GM21367 (cell line): ENCODE measurements around the gene CBFA2T2.

ENCODE experiments used
- ATAC-seq: cut with Tn5 transposase; IDR thresholded peaks from one replicate; pipeline ENCODE4 v1.9.1; 2021; ENCODE audit not compliant: unreplicated experiment

Gene CBFA2T2

DNA sequence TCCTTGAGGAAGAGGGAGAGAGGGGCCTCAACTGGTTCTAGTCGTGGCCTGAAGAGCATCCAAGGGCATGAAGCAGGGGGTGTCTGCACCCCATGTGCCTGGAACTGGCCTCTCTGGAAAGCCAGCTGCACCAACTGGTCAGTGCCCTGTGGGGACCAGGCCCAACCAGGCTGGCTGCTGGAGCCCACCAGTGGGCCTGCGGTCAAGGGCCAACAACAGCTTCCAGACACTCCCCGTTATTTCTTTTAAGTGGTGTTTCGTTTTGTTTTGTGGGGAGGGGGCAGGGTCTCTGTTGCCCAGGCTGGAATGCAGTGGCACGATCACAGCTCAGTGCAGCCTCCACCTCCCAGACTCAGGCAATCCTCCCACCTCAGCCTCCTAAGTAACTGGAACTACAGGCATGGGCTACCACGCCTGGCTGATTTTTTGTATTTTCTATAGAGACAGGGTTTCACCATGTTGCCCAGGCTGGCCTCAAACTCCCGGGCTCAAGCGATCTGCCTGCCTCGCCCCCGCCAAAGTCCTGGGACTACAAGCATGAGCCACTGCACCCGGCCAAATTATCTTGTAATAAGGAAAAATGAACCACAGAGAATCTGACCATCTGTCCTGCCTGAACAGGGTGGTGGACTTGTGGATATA lies 160.3 kb downstream of the CBFA2T2 start:
- no peak for ATAC-seq

DNA sequence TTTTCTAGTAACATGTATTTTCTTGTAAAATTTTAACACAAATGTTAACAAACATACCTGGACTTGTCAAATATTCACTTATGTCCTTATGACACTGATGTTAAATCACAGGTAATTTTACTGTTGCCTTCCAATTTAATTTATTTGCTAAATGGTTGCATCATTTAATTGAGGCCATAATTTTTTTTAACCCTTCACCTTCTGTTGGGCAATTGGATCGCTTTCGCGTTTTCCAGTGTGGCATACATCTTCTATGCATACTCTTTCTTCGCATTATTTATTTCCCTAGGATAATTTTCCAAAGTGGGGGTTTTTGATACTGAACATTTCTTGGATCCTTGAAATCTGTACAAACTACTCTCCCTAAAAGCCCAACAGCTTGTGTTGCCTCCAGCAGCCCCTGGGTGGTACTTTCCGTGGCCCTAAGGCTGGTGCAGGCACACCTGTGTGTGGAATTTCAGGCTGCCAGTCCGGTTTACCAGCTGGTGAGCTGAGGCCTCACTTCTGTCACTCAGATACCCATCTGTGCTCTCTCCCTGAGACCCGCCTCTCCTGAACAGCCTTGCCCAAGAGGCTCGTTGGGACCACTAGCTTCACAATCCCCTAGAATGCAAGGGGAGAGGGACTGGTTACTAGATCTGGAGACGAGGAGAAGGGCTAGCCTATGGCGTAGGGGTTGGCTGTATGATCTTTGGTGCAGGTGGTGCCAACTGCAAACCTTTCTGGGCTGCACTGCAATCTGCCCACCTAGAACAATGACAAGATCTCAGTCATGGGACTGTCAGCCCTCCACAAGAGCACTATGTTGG lies 161.1 kb downstream of the CBFA2T2 start:
- ATAC-seq = no peak

DNA sequence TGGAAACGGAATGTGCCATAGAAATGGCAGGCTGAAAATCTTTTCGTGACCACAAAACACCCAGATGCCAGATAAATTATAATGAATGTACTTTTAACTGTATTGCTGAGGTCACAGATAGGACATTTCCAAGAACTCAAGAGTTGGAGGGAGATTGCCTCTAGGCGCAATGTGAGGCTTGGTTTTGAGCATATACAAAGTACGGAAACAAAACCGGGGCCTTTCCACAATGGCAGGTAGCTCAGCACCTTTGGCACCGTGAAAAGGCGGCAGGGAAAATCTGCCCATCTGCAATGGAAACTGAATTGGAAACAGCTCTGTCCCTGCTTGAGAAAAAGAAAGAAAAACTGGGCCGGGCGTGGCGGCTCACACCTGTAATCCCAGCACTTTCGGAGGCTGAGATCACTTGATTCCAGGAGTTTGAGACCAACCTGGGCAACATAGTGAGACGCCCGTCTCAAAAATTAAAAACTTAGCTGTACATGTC lies 161.7 kb downstream of the CBFA2T2 start:
- ATAC-seq = no peak

DNA sequence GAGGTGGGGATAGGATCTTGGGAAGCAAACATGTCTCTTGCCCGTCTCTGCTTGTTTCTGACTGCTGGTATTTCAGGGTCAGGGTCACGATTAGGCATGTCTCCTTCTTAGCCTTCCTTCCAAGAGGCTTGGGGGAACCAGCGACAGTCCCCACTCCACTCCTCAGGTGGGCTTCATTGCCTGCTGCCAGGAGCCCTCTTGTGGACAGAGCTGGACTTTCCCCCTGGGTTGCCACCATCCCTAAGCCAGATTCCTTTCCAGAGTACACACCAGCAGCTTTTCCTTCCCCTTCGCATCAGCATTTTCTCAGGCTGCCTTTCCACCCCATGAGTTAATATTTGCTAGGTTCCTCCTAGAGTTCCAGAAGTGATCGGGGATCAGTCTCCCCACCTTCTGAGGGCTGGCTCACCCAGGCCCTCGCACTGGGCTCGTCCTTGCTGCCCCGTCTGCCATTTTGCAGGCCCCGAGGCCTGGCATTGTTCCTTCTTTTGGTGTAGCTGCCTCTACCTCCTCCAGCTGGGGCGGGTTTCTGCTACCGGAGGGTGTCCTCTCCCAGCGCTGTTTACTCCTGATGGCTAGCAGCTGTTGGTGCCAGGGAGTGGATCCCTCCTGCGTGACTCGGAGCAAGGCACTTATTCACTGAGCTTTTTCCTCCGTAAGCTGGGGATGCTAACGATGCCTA lies 163.5 kb downstream of the CBFA2T2 start:
- ATAC-seq = no peak

DNA sequence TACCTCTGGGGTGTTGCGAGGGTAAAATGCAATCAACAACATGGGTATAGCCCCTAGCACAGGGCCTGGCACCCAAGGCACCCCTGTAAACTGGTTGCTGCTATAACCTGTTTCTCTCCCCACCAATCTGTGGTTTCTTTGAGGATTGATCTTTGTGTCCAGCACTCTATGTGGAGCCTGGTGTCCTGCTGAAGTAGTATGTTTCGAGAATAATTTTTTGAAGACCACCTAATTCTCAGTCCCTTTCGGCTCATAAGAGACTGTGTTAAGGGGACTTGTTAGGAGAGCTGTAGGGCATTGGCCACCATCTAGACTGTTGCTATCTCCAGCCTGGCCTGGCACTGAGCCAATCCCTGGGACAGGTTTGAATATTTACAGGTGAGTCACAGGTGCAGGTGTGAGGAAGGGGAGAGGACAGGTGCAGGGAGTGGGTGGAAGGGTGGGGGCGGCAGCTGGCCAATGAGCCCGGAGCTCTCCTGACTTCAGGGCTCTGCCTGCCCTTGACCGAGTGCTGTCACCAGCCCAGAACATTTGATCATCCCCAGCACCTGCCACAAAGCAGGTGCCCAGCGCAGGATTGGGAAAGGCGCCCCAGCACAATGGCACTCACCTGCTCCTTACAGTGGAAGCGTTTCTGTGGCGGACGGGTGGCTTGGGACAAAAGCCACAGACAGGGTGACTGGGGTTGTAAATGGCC lies 164.2 kb downstream of the CBFA2T2 start:
- no peak for ATAC-seq

DNA sequence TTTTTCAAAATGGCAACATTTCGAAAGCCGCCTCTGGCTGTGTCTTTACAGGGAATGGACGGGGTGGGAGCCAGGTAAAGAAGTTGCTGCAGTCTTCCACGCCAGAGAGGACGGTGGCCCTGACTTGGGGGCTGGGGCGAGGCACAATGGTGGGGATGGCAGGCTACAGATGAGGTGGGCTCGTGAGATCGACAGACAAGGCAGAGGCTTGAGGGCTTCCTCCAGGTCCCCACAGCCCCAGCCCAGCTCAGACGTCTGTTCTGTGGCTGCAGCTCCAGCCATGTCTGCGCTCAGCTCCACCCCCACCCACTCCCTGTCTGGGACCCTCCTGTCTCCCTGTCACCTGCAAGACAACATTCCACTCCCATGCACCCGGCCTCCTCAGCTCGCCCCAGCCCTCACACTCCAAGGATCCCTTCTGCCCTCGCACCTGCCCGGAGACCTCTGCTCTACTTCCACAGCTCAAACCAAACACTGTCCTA lies 164.8 kb downstream of the CBFA2T2 start:
- ATAC-seq = no peak

DNA sequence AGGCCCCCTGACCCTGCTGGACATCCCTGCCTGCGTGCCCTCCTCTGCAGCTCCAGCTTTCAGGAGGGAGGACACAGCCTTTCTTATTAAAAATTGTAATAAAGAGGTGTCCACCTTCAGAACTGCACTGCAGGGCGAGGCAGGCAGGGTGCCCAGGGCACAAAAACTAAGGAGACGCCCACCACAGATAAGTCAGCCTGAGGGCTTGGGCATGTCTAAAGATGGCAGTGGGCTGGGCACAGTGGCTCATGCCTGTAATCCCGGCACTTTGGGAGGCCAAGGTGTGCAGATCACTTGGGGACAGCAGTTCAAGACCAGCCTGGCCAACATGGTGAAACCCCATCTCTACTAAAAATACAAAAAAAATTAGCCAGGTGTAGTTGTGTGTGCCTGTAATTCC lies 165.3 kb downstream of the CBFA2T2 start:
- ATAC-seq = no peak

DNA sequence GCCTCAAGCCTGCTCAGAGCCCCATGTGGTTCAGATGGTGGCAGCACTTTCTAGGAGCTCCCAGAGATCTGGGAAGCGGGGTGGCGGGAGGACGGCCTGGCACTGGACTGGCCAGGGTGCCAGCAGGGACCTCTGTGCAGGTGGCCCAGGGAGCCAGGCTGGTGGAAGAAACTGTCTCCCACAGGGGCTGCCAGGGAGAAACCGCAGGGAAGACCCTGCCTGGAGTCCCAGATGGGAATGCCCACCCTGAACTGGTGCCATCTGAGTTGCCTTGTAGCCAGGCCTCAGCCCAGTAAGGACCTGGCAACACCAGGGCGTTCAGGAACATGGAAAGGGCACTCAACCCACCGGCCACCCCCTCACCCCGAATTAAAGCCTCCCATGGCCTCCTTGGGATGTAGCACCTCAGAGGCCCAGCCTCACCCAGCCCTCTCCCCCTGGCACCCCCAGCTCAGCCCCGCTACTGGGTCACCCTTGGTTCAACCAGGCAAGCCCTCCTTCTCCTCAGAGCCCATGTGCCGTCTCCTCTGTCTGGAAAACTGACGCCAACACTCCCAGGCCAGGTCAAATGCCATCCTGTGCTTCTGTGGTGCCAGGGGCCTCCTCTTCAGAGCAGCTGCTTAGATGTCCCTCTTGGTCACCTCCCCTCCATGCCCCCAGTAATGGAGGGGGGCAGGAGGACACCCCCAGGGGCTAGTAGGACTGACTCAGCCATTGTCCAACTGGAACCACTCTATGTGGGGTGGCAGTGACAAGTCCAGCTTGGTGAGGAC lies 166.3 kb downstream of the CBFA2T2 start:
- ATAC-seq = no peak

DNA sequence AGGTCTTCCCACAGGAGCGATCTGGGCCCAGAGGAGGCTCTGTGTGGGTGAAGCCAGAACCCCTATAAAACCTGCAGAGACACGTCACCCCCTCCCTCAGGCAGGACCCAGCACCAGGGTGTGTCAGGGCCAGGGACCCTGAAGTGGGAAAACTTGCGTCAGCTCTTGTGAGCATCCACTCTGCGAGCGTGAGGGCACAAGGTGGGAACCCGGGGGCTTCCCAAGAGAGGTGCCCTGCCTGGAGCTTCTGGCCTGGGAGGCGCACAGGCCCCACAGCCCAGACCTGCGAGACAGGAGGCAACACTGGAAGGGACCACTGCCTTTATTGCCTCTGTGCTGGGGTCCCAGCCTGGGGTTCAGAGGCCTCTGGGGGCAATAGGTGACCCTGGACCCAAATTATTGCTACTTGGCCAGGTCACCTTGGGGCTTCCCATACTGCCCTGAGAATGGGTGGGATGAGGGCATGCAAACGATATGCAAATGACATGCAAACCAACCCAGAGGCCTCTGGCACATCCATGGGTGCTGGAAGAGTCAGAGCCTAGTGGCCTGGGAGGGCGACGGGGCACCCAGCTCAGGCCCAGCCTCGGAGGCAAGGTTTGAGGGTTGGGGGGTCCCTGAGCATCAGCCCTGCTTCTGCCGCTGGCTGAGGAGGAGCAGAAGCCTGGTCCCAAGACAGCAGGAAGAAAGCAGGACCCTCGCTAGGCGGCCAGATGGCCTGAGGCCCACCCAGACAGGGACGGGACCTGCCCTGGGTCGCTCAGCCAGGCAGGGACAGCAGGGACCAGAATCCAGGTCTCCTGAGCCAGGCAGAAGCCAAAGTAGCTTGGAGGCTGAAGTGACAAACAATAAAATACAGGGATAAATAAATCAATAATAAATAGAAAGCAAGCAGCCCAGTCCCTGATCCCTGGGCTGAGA lies 167.1 kb downstream of the CBFA2T2 start:
- ATAC-seq = no peak

DNA sequence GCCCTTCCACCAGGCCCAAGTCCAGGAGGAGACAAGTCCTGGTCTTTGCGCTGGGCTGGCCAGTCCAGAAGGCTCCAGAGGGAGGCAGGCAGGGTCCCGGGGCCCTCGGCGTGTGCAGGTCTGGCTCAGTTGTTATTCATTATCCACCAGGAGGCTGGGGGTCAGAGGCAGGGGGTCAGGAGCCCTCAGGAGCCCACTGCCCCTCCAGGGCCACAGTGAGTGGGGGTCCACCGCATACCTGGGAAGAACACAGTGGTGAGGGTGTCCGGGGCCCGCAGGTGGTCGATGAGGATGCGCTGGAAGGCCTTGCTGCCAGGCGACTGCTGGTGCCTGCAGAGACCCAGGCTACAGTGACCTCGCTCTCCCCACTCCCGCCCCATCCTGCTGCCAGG lies 167.8 kb downstream of the CBFA2T2 start:
- ATAC-seq = no peak

DNA sequence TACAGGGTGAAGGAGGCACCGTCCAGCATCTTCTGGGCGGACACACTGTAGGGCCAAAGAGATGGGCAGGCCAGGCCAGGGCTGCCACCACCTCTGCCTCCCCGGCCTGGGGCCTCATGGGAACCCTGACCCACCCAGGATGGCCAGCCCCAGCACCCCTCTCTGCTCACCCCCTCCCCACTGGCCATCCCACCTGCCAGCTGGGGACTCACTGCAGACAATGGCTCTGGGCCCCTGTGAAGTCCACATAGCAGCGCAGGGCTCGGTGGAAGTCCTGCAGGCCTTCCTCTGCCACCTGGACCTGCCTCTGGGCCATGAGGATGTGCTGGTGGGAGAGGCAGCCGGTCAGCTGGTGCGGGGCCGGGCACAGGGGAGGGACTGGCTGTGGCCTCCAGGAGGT lies 168.6 kb downstream of the CBFA2T2 start:
- ATAC-seq = no peak

DNA sequence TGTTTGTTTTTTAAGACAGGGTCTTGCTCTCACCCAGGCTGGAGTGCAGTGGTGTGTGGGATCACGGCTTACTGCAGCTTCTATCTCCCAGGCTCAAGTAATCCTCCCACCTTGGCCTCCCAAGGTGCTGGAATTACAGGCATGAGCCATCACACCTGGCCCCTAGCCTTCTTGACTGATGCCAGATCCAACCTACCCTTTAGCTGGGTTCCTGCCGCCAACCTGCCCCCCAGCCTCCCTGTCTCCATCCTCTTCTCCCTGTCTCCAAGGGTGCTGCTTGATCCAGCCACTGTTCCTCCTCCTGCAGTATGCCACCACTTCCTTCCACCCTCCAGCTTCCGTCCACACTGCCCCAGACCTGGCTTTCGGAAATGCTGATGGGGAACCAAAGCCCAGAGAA lies 169.0 kb downstream of the CBFA2T2 start:
- no peak for ATAC-seq

DNA sequence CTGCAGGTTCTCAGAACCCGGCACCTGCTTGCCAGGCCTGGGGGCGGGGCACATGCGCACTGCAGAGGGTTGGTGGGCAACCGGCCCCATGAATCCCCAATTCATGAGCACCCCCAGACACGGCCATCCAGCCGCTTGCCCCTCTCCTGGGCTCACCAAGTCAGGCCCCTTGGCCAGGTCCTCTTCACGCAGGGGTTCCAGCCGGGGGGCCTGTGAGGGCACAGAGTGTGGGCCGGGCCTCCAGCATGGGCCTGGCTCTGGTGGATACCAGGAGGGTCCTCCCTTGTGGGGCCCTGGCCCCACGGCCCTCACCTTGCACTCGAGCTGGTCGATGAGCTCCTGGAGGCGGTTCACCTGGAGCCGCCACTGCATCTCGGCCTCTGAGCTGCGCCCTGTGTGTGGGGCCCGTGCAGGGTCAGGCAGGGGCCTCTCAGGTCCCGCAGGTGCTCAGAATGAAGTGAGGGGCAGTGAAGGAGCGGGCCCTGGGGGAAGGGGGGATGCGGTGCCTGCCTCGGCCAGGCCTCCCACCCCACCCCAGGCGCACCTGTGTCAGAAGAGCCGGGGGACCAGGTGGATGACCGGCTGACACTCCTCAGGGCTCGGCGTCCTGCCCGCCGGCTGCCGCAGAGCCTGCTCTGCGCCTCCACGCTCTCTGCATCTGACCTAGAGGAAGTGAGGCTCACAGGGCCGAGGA lies 169.6 kb downstream of the CBFA2T2 start:
- no peak for ATAC-seq

DNA sequence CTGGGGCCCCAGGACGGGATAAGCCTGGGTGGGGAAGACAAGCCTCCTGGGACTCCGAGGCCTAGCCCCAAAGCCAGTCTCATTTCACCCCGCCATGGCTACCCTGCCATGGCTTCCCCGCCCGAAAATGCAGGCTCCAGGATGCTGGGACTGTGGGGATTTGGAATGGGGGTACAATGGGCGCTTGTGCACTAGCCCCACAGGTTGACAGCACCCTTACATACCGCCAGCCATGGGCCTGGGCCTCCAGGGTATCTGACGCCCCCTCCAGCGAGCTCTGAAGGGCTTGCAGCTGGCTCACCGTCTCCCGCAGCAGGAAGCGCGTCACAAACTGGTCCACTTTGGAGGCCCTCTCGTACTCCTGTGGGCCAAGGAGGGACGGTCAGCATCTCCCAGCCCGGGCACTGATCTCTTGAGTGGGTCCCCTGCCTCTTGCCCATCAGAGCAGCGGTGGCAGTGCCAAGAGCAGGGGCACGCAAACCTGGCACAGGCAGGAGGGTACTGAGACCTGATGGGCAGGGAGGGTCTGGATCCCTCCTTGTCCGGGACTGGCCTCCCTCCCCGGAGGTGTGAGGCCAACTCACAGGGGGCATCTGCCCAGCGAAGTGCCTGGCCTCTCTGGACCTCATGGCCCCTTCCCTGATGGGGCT lies 170.3 kb downstream of the CBFA2T2 start:
- ATAC-seq = no peak

DNA sequence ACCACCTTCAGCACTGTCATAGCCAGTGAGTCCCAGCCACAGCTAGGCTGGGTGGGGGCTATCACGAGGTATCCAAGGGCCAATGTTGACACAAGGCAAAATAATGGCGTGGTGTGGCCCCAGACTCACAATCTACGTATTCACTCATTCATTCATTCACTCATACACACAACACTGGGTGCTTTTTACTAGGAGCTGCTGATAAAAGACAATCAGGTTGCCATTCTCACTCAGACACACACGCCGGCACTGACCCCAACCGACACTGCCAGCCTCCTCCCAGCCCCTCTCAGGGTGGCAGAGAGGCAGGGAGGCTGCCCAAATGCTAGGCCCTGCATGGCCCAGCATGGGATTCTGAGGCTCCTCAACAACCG lies 170.8 kb downstream of the CBFA2T2 start:
- no peak for ATAC-seq

DNA sequence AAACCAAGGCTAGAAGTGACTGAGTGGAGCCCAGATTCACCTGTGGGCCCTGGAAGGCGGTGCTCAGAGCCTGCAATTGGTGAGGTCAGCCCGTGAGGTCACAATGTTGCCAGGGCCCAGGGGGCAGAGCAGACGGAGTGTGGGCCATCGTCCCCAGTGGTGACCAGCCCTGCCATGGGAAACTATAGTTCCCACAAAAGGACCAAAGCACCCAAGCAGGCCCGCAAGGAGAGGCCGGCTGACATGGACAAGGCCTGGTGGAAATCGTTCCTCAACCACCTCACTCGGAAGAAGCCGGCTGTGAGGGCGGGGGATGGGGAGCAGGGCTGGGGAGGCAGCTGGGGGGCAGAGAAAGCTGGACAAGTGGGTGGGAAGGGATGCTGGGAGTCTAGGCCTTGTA lies 172.3 kb downstream of the CBFA2T2 start, which contains the start of gene C20orf144:
TSS of gene C20orf144 (plus strand) at position 156 of the 400 bp plus-strand sequence. CDS start at position 175, 19 bp downstream.
- ATAC-seq = no peak

DNA sequence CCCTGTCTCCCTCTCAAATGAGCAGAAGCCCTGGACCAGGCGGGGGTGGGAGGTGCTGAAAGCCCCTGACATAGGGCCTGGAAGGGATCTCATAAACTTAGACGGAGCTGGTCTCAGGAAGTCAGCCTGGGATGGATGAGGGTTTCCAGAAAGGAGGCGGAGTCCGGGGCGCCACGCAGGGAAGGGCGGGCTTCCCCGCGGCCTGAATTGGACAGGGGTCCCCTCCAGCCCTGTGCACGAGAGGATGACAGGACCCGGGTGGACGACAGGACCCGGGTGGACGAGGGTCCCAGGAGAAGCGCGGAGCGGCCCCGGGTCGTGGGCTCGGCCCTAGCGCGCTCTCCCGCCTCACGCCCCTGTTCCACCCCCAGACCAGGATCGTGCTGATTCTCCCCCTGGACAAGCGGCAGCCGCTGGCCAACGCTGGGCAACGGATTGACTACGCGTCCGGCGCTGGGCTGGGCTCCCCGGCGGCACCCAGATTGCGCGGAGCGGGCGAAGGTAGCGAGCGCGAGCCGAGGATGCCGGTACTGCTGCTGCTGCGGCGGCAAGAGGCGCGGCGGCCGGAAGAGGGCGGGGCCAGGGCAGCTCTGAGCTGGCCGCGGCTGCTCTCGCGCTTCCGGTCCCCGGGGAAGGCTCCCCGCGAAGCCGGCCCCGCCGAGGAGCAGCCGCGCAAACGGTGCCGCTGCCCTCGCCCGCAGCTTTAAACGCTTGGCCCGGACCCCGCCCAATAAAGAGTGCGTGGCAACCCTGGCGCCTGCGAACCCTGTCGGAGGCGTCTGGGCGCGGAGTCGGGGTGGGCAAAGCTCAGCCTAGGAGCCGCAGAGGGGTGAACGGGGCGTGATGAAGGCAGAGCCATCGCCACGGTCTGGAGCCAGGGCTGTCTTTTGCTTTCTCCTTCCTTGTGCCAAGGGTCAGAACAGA lies 173.5 kb downstream of the CBFA2T2 start:
- no peak for ATAC-seq
